IMR-90 (cell line): ENCODE measurements around the gene OXCT2. TPM values are rescaled to one million over a fixed set of nuclear protein-coding genes. Genes with fewer than 3 reads are reported as not detected.
"Not testable (repeated sequence)": the region's sequence is repeated elsewhere in the genome, so short reads cannot be mapped to it uniquely, and the experiment has no call there.

Source experiments
- ATAC-seq: fragments of 200-7000 bp; cut with Tn5 transposase; 2 replicates; pipeline ENCODE4 v1.9.1; 2020; ENCODE audit warnings: low read depth, mild to moderate bottlenecking, moderate library complexity
- BruUV-seq: library from RNA; stranded (reverse); fragments of 400-500 nt; replicated peaks from 2 replicates; lab custom pipeline; 2021; lab: Mats Ljungman, UMichigan
- CTCF ChIA-PET: fragments of 300-600 bp; formaldehyde crosslinking; extraction: SDS; loops from one replicate; lab custom pipeline; 2021; ENCODE audit warnings: antibody characterized with exemption; lab: Yijun Ruan, JAX
- POLR2A ChIA-PET: fragments of 300-600 bp; sonication (Branson Sonifier 250); formaldehyde crosslinking; loops from one replicate; lab custom pipeline; 2022; ENCODE audit warnings: antibody characterized with exemption; ENCODE audit not compliant: unreplicated experiment; lab: Charles Lee
- DNase-seq: peaks from one replicate; pipeline ENCODE4 v3.0.0; 2013
- H2AFZ ChIP-seq: replicated peaks from 2 replicates; pipeline ENCODE3; 2013; ENCODE audit warnings: low read length, mild to moderate bottlenecking; ENCODE audit not compliant: poor library complexity
- H2AK5ac ChIP-seq: 2 replicates; pipeline ENCODE4 v1.6.1; 2013; ENCODE audit warnings: low read depth, low read length, inconsistent platforms
- H2AK9ac ChIP-seq: replicated peaks from 2 replicates; pipeline ENCODE3; 2013; ENCODE audit warnings: mild to moderate bottlenecking, low read depth, low read length, moderate library complexity; ENCODE audit not compliant: poor library complexity
- H2BK120ac ChIP-seq: 2 replicates; pipeline ENCODE4 v1.6.1; 2013; ENCODE audit warnings: low read depth, low read length, inconsistent platforms
- H2BK15ac ChIP-seq: 3 replicates; pipeline ENCODE4 v1.6.1; 2013; ENCODE audit warnings: low read depth, low read length, inconsistent platforms
- H2BK20ac ChIP-seq: 2 replicates; pipeline ENCODE4 v1.6.1; 2013; ENCODE audit warnings: low read depth, mild to moderate bottlenecking, inconsistent platforms, low read length, moderate library complexity
- H2BK5ac ChIP-seq: 2 replicates; pipeline ENCODE4 v1.6.1; 2013; ENCODE audit warnings: mild to moderate bottlenecking, low read depth, low read length, inconsistent platforms; ENCODE audit not compliant: poor library complexity, severe bottlenecking
- H3K14ac ChIP-seq: replicated peaks from 2 replicates; pipeline ENCODE4 v1.6.1; 2013; ENCODE audit warnings: low read depth, low read length, inconsistent platforms
- H3K18ac ChIP-seq: 2 replicates; pipeline ENCODE4 v1.6.1; 2013; ENCODE audit warnings: low read depth, low read length, control low read depth
- H3K23ac ChIP-seq: 2 replicates; pipeline ENCODE4 v1.6.1; 2013; ENCODE audit warnings: low read depth, low read length, inconsistent platforms
- H3K27ac ChIP-seq: 2 replicates; pipeline ENCODE4 v1.5.1; 2013; ENCODE audit warnings: mild to moderate bottlenecking, control low read depth, low read length; ENCODE audit not compliant: insufficient read depth
- H3K27me3 ChIP-seq: 2 replicates; pipeline ENCODE4 v1.6.1; 2013; ENCODE audit warnings: low read length; ENCODE audit not compliant: control insufficient read depth, insufficient read depth
- H3K36me3 ChIP-seq: 2 replicates; pipeline ENCODE4 v1.6.1; 2013; ENCODE audit warnings: low read length, mixed read lengths; ENCODE audit not compliant: control insufficient read depth, insufficient read depth
- H3K4ac ChIP-seq: 2 replicates; pipeline ENCODE4 v1.6.1; 2013; ENCODE audit warnings: low read depth, low read length, inconsistent platforms
- H3K4me1 ChIP-seq: 2 replicates; pipeline ENCODE4 v1.6.1; 2013; ENCODE audit warnings: low read length, mixed read lengths; ENCODE audit not compliant: control insufficient read depth, insufficient read depth
- H3K4me2 ChIP-seq: 2 replicates; pipeline ENCODE4 v1.6.1; 2013; ENCODE audit warnings: low read depth, mild to moderate bottlenecking, control low read depth, low read length, moderate library complexity
- H3K4me3 ChIP-seq: 2 replicates; pipeline ENCODE4 v1.5.1; 2013; ENCODE audit warnings: low read depth, mild to moderate bottlenecking, control low read depth, low read length, moderate library complexity; ENCODE audit not compliant: insufficient read depth
- H3K56ac ChIP-seq: 2 replicates; pipeline ENCODE4 v1.6.1; 2013; ENCODE audit warnings: low read length, inconsistent platforms; ENCODE audit not compliant: insufficient read depth; ENCODE audit errors: extremely low read depth
- H3K79me1 ChIP-seq, 2 experiments: 2 replicates each; pipeline ENCODE4 v1.6.1; 2013; ENCODE audit warnings: low read length in 2 of 2, inconsistent platforms in 1 of 2, low read depth in 1 of 2
- H3K9ac ChIP-seq: 2 replicates; pipeline ENCODE4 v1.6.1; 2013; ENCODE audit warnings: low read depth, low read length, control low read depth
- H3K9me1 ChIP-seq: 2 replicates; pipeline ENCODE4 v1.6.1; 2013; ENCODE audit warnings: low read length, inconsistent platforms; ENCODE audit not compliant: insufficient read depth
- H3K9me3 ChIP-seq: 2 replicates; pipeline ENCODE4 v1.6.1; 2013; ENCODE audit warnings: low read length; ENCODE audit not compliant: control insufficient read depth, insufficient read depth
- H4K20me1 ChIP-seq: 2 replicates; pipeline ENCODE4 v1.6.1; 2013; ENCODE audit warnings: low read length, inconsistent platforms; ENCODE audit not compliant: insufficient read depth
- H4K5ac ChIP-seq: 2 replicates; pipeline ENCODE4 v1.6.1; 2013; ENCODE audit warnings: mild to moderate bottlenecking, low read depth, low read length, control low read depth
- H4K8ac ChIP-seq, 2 experiments: 2 replicates each; pipeline ENCODE4 v1.6.1; 2013; ENCODE audit warnings: low read depth in 2 of 2, low read length in 2 of 2, control low read depth in 1 of 2, inconsistent platforms in 1 of 2
- H4K91ac ChIP-seq: 2 replicates; pipeline ENCODE4 v1.6.1; 2013; ENCODE audit warnings: low read depth, low read length, inconsistent platforms; ENCODE audit not compliant: insufficient read depth
- WGBS, 2 experiments: methylation state at CpG; one replicate each; pipeline versions ENCODE4 v1.1.5 to v1.1.7; 2013; ENCODE audit warnings: missing lambda C conversion rate in 2 of 2; ENCODE audit not compliant: insufficient read length in 1 of 2; ENCODE audit errors: extremely low coverage in 2 of 2; 5-methylcytosine and 5-hydroxymethylcytosine counted together
- dilution Hi-C: fragments of 300-500 bp; cut with HindIII; formaldehyde crosslinking; loops from one replicate; pipeline ENCODE4 v1.14.3; 2018; ENCODE audit warnings: low sequenced_read_pairs; ENCODE audit not compliant: unreplicated experiment
- in situ Hi-C: fragments of 300-500 bp; cut with MboI; formaldehyde crosslinking; loops from 3 replicates; pipeline ENCODE4 v1.14.3; 2019; ENCODE audit warnings: low sequenced_read_pairs, inconsistent platforms, mixed read lengths
- intact Hi-C: fragments of 100-400 bp; cut with micrococcal nuclease; formaldehyde crosslinking; loops from 2 replicates; pipeline ENCODE4 v1.10.0; 2022
- polyA plus RNA-seq, 3 experiments: library from polyadenylated mRNA; depleted of rRNA; stranded (reverse); fragments of >200 nt; gene quantifications; 2 replicates each; pipeline ENCODE4 v1.2.3, GENCODE V29; 2012; ENCODE audit warnings: low replicate concordance in 1 of 3
- total RNA-seq: library from RNA; depleted of rRNA; stranded (reverse); fragments of >200 nt; gene quantifications from 2 replicates; pipeline ENCODE4 v1.2.3, GENCODE V29; 2012

Gene OXCT2
- total and polyA plus RNA-seq, 2 of the 4 experiments (the other 2 are of a cell fraction) = 0.18 to 0.22 TPM

DNA sequence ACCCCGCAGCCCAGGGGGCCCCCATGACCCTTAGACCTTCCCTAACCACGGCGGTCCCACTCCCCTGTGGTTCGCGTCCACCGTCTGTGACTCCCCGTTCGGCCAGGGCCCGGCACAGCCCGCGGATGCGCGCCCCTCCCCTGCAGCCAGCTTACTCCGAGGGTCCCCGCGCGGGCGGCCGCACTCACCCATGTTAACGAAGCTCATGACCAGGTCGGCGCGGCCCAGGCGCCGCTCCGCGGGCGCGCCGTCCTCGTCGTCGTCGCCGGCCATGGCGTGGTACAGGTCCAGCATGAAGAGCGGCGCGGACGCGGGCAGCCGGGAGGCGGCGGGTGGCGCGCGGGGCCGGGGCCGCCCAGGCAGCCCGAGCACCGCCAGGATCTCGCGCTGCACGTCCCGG, 16.8 kb upstream of the OXCT2 start:
- H2AK9ac ChIP-seq, H2BK20ac ChIP-seq, H4K20me1 ChIP-seq, H3K79me1 ChIP-seq, H3K36me3 ChIP-seq, H3K9me3 ChIP-seq, H3K4me3 ChIP-seq, H2BK5ac ChIP-seq, H2BK15ac ChIP-seq, dilution Hi-C loops, H3K9ac ChIP-seq, DNase-seq, H3K18ac ChIP-seq, H3K14ac ChIP-seq, H3K9me1 ChIP-seq, H3K56ac ChIP-seq, CTCF ChIA-PET, H3K4me1 ChIP-seq, H4K8ac ChIP-seq, H2AFZ ChIP-seq, BruUV-seq, H3K27ac ChIP-seq, H4K5ac ChIP-seq, H3K23ac ChIP-seq, H4K91ac ChIP-seq, H2AK5ac ChIP-seq, H3K4ac ChIP-seq, H3K4me2 ChIP-seq, H2BK120ac ChIP-seq, intact Hi-C loops, POLR2A ChIA-PET: not testable (repeated sequence)
- 0 out of 2 replicates have a peak, but pooled peaks have one; percentile 13 for ATAC-seq
- peaks cover 64% of the 10 kb centered on the region for H3K27me3 ChIP-seq
- WGBS, 2 experiments = 6% methylated on average over 10 of the region's 55 CpGs; no CpG with 5 or more reads in 1 of the 2 experiments
- in situ Hi-C loops = loop anchor here (5.0 kb wide), 1 partner anchor 296 kb away; the partner anchor contains the start of gene BMP8A
